ENCODE measurements around the gene EFHC1. TPM values are rescaled to one million over a fixed set of nuclear protein-coding genes. Genes with fewer than 3 reads are reported as not detected.

Gene EFHC1
- total and polyA plus RNA-seq, 2 of the 13 experiments (the other 11 are each of a cell fraction or from before 2014, with no cell fraction given): 23.4 to 29.5 TPM

DNA sequence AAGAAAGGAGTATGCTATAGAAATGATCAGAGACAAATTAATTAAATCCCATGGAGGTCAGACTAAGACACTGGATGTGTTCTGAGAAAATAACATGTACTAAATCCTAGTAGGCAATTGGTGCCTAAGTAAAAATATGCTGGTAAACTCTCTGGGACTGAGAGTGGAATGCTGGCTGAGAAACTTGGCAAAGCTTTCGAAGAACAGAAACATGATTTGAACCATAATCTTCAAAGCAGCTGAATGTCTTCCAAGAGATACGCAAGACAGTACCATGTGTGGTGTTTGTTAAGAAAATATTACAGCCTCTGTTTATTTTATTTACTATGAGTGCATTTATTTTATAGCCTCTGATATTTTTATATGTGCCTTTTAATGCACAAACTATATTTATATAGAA is 55.2 kb downstream of the EFHC1 start (continued):
- TF ChIP-seq HNF1A (IDR thresholded peaks at IDR 0.05; ENCODE audit: low read depth) (no peak), HNF1A (CRISPR knock-in tag; IDR thresholded peaks at IDR 0.05; ENCODE audit: borderline replicate concordance) (no peak), ZNF652 (CRISPR knock-in tag; IDR thresholded peaks at IDR 0.05; ENCODE audit: borderline replicate concordance, low read depth) (no peak), NFIC (IDR thresholded peaks at IDR 0.05; ENCODE audit: low read length) (no peak), SMARCE1 (IDR thresholded peaks at IDR 0.05; ENCODE audit: borderline replicate concordance) (no peak), MAFG (CRISPR knock-in tag; IDR thresholded peaks at IDR 0.05) (no peak), ZNF256 (CRISPR knock-in tag; conservative IDR thresholded peaks at IDR 0.05) (no peak), ATRX (CRISPR knock-in tag; IDR thresholded peaks at IDR 0.05; ENCODE audit: borderline replicate concordance) (no peak), ZNF563 (CRISPR knock-in tag; IDR thresholded peaks at IDR 0.05) (no peak), RELA (CRISPR knock-in tag; IDR thresholded peaks at IDR 0.05) (no peak)
- TF ChIP-seq, protein P1, sequence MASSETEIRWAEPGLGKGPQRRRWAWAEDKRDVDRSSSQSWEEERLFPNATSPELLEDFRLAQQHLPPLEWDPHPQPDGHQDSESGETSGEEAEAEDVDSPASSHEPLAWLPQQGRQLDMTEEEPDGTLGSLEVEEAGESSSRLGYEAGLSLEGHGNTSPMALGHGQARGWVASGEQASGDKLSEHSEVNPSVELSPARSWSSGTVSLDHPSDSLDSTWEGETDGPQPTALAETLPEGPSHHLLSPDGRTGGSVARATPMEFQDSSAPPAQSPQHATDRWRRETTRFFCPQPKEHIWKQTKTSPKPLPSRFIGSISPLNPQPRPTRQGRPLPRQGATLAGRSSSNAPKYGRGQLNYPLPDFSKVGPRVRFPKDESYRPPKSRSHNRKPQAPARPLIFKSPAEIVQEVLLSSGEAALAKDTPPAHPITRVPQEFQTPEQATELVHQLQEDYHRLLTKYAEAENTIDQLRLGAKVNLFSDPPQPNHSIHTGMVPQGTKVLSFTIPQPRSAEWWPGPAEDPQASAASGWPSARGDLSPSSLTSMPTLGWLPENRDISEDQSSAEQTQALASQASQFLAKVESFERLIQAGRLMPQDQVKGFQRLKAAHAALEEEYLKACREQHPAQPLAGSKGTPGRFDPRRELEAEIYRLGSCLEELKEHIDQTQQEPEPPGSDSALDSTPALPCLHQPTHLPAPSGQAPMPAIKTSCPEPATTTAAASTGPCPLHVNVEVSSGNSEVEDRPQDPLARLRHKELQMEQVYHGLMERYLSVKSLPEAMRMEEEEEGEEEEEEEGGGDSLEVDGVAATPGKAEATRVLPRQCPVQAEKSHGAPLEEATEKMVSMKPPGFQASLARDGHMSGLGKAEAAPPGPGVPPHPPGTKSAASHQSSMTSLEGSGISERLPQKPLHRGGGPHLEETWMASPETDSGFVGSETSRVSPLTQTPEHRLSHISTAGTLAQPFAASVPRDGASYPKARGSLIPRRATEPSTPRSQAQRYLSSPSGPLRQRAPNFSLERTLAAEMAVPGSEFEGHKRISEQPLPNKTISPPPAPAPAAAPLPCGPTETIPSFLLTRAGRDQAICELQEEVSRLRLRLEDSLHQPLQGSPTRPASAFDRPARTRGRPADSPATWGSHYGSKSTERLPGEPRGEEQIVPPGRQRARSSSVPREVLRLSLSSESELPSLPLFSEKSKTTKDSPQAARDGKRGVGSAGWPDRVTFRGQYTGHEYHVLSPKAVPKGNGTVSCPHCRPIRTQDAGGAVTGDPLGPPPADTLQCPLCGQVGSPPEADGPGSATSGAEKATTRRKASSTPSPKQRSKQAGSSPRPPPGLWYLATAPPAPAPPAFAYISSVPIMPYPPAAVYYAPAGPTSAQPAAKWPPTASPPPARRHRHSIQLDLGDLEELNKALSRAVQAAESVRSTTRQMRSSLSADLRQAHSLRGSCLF (CRISPR knock-in tag; IDR thresholded peaks at IDR 0.05; ENCODE audit: borderline replicate concordance): no peak
